Kidney (tissue), 14 donors: ENCODE results near the gene SCN4B. TPM values are rescaled to one million over a fixed set of nuclear protein-coding genes. Genes with fewer than 3 reads are reported as not detected.

Experiments
- DNase-seq, 5 donors: peaks; one replicate each; pipeline ENCODE4 v3.0.0-alpha.2; 2013 to 2020
- FAIRE-seq: peaks from 2 replicates; lab custom pipeline; 2012; peaks lifted over from hg19 to GRCh38; lab: Jason Lieb, UNC
- H3K27ac ChIP-seq, 2 donors: one replicate each; pipeline ENCODE4 v1.7.0; 2013; ENCODE audit warnings: low read depth in 2 of 2, low read length in 2 of 2, inconsistent platforms in 1 of 2
- H3K27me3 ChIP-seq: one replicate; pipeline ENCODE4 v1.7.1; 2013; ENCODE audit warnings: low read length, inconsistent platforms; ENCODE audit not compliant: control insufficient read depth, insufficient read depth
- H3K36me3 ChIP-seq, 3 donors: one replicate each; pipeline versions ENCODE4 v1.7.0 to v1.7.1; 2013; ENCODE audit warnings: low read length in 3 of 3, control low read depth in 1 of 3, inconsistent platforms in 1 of 3; ENCODE audit not compliant: insufficient read depth in 3 of 3, control insufficient read depth in 2 of 3
- H3K4me1 ChIP-seq, 3 donors: one replicate each; pipeline versions ENCODE4 v1.7.0 to v1.7.1; 2013; ENCODE audit warnings: low read length in 3 of 3, inconsistent platforms in 1 of 3, low read depth in 1 of 3; ENCODE audit not compliant: control insufficient read depth in 2 of 3, insufficient read depth in 2 of 3
- H3K4me3 ChIP-seq, 3 donors: one replicate each; pipeline versions ENCODE4 v1.7.0 to v1.8.1; 2013; ENCODE audit warnings: low read length in 3 of 3, control low read depth in 1 of 3, inconsistent platforms in 1 of 3
- H3K9ac ChIP-seq, 3 donors: one replicate each; pipeline versions ENCODE4 v1.7.0 to v1.7.1; 2013; ENCODE audit warnings: low read length in 3 of 3, control low read depth in 1 of 3, inconsistent platforms in 1 of 3
- H3K9me3 ChIP-seq, 3 donors: one replicate each; pipeline versions ENCODE4 v1.7.0 to v1.7.1; 2013; ENCODE audit warnings: low read length in 3 of 3, control low read depth in 1 of 3, inconsistent platforms in 1 of 3; ENCODE audit not compliant: control insufficient read depth in 2 of 3, insufficient read depth in 1 of 3
- intact Hi-C: fragments of 100-400 bp; cut with DNase I; formaldehyde crosslinking; loops from one replicate; pipeline ENCODE4 v1.11.1; 2022
- polyA plus RNA-seq: library from polyadenylated mRNA; stranded (reverse); fragments of 350-450 nt; fragmentation: Illumina TruSeq; extraction: RNeasy Lipid Tissue Mini Kit (QIAGEN cat#74804); gene quantifications from one replicate; pipeline ENCODE4 v1.2.3, GENCODE V29; 2014; ENCODE audit warnings: low read depth, low replicate concordance; ENCODE audit not compliant: insufficient read depth
- total RNA-seq: library from RNA; stranded (reverse); fragmentation: NEBNext Ultra II Directional; extraction: Animal tissue kit (Norgen Biotek cat#: 25700); gene quantifications from one replicate; pipeline ENCODE4 v1.2.1, GENCODE V29; 2021
- TF ChIP-seq, protein P1 (sequence below): IDR thresholded peaks from 3 replicates; pipeline ENCODE4 v1.5.1; 2012; ENCODE audit warnings: mild to moderate bottlenecking, moderate library complexity, borderline replicate concordance; ENCODE audit not compliant: insufficient read depth; ENCODE audit errors: extremely low read depth
- donor health status: control.
- donor health status: control.
- donor health status: control.
- donor health status: control.
- donor health status: control.
- donor health status: DM: yes; HTN: yes; CAD: no.
- donor health status: Normal renal cell carcinoma (clear cell type).

The SCN4B gene
- total and polyA plus RNA-seq, 2 donors from 2014 or later = 1.4 to 3.5 TPM

DNA sequence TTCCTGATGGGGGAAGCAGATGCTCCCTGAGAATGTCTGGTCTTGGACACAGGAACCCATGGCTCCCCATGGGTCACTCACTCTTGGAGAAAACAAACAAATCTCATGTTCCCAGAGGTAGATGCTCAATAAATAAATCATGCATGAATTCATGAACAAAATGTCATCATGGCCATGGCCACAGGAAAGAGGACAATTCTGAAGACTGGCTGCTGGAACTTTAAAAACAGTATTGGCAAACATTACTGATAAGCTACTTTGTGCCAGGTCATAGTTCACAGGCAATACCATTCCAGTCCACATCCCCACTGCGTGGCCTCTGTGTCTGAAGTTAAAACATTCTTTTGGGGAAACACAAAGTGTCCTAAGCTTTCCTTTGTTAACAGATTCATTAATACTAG, 56.7 kb downstream of the SCN4B start:
- FAIRE-seq (no peak), DNase-seq (no peak)
- intact Hi-C loops = no loop called here
- TF ChIP-seq, protein P1, sequence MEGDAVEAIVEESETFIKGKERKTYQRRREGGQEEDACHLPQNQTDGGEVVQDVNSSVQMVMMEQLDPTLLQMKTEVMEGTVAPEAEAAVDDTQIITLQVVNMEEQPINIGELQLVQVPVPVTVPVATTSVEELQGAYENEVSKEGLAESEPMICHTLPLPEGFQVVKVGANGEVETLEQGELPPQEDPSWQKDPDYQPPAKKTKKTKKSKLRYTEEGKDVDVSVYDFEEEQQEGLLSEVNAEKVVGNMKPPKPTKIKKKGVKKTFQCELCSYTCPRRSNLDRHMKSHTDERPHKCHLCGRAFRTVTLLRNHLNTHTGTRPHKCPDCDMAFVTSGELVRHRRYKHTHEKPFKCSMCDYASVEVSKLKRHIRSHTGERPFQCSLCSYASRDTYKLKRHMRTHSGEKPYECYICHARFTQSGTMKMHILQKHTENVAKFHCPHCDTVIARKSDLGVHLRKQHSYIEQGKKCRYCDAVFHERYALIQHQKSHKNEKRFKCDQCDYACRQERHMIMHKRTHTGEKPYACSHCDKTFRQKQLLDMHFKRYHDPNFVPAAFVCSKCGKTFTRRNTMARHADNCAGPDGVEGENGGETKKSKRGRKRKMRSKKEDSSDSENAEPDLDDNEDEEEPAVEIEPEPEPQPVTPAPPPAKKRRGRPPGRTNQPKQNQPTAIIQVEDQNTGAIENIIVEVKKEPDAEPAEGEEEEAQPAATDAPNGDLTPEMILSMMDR = no peak
- Histone ChIP-seq H3K36me3 (no peaks in the 10 kb centered on the region), H3K4me1 (peaks cover 0 to 10% (median 7%) of the 10 kb centered on the region in 3 donors), H3K27me3 (no peaks in the 10 kb centered on the region), H3K9me3 (no peaks in the 10 kb centered on the region), H3K27ac (peak overlapping the region in 1 of 2 donors; percentile 8), H3K9ac (no peak overlapping the region), H3K4me3 (no peak overlapping the region)

DNA sequence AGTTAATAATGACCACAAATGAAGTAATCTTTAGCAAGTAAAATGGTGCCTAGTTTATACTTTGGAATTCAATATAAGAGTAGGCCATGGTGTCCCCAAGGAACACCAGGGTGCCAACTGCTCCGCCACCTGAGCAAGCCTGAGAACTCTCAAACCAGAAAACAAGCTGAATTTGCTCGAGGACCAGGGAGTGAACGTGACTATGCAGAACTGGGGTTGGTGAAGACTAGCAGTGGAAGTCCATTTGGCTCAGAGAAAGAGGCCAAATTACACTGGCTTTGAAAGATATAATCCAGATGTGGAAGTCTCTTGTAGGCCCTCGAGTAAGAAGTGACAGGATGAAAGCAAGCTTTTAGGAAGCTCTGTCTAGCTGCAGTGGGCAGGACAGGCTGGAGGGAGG, 57.1 kb downstream of the SCN4B start:
- Histone ChIP-seq H3K4me3 (peak overlapping the region in 1 of 3 donors; percentile 60), H3K36me3 (no peaks in the 10 kb centered on the region), H3K27ac (peak overlapping the region in 1 of 2 donors; percentile 8), H3K9me3 (no peaks in the 10 kb centered on the region), H3K4me1 (peaks cover 0 to 9% (median 7%) of the 10 kb centered on the region in 3 donors), H3K9ac (no peak overlapping the region), H3K27me3 (no peaks in the 10 kb centered on the region)
- DNase-seq (no peak), FAIRE-seq (no peak)
- intact Hi-C loops = no loop called here
- TF ChIP-seq, protein P1 = no peak

DNA sequence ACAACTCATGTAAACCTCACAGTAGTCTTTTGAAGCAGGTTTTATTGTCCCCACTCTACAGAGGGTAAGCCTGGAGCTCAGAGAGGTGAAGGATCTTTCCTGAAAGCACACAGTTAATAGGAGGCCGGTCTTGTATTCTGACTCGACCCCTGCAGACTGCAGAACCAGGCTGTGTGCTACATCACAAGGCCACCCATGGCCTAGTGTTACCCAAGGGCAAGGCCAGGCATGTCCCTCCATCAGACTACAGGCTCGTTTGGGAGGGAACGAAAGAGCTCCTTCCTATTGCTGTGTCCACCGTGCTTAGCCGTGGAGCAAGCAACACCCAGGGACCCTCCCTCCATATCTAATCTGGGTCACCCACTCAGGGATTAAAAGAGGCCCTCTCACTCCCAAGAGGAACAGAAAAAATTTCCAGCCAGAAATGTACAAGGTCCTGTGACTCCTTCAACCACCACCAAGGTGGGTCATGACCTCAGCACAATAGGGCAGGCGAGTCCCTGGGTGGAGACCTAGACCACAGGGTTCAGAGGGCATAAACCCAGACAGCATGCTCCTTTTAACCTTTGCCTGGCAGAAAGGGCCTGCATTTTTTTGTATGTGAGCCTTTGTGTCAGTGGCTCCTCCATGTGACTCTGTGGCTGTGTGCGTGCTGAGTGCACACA, 59.6 kb downstream of the SCN4B start:
- Histone ChIP-seq H3K36me3 (no peaks in the 10 kb centered on the region), H3K27me3 (no peaks in the 10 kb centered on the region), H3K4me3 (peak overlapping the region in 2 of 3 donors; percentile 24 to 60), H3K4me1 (peaks cover 0 to 7% (median under 1%) of the 10 kb centered on the region in 3 donors), H3K27ac (peak overlapping the region in 1 of 2 donors; percentile 59), H3K9me3 (no peaks in the 10 kb centered on the region), H3K9ac (no peak overlapping the region)
- TF ChIP-seq, protein P1 = no peak
- intact Hi-C loops = no loop called here
- FAIRE-seq (no peak), DNase-seq (no peak)
